Neural progenitor cell (in vitro differentiated cells): ENCODE data around the gene RACGAP1.

Experiments used
- EZH2 ChIP-seq: fragments of 200-600 bp; sonication (generic); IDR thresholded peaks from 2 replicates; pipeline ENCODE4 v1.6.1; 2017; ENCODE audit warnings: antibody characterized with exemption, mild to moderate bottlenecking, moderate library complexity
- EZH2phosphoT487 ChIP-seq: fragments of 200-600 bp; sonication (generic); IDR thresholded peaks from 2 replicates; pipeline ENCODE4 v1.6.1; 2017; ENCODE audit warnings: antibody characterized with exemption
- TF ChIP-seq, protein P1 (sequence below): fragments of 200-600 bp; sonication (generic); IDR thresholded peaks from 2 replicates; pipeline ENCODE4 v1.5.1; 2017; ENCODE audit warnings: antibody characterized with exemption, mild to moderate bottlenecking

DNA sequence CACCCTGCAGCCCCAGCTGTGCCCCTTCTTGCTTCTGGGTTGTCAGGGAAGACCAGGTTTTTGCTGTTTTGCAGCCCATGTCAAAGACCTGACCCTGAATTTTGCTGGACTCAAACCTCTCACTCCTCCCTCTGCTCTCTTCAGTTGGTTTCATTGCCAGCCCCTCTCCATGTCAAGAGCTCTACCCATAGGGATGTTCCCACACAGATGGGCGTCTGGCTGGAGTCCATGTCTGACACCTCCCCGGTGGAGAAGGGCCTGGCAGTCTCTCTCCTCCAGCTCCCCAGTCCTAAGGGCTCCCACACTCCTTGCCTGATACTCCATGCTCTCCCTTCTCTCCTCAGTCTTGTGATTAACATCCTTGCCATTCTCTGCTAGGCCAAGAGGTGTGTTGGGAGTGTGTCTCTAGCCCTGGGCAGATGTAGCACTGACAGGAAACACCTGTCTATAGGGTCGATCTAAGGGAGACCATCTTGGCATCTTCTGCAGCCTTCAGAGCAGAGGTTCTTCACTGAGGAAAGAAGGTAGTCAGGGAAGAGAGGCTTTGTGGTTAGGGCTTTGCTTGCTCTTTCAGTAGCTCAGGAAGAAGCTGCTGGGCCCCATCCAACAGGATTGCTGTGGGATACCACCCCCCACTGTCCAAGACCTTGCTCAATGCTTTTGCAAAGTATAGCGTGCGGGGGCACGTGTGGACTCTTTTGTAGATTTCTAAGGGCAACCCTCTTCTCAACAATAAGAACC is 36.8 kb upstream of the RACGAP1 start:
- TF ChIP-seq, protein P1, sequence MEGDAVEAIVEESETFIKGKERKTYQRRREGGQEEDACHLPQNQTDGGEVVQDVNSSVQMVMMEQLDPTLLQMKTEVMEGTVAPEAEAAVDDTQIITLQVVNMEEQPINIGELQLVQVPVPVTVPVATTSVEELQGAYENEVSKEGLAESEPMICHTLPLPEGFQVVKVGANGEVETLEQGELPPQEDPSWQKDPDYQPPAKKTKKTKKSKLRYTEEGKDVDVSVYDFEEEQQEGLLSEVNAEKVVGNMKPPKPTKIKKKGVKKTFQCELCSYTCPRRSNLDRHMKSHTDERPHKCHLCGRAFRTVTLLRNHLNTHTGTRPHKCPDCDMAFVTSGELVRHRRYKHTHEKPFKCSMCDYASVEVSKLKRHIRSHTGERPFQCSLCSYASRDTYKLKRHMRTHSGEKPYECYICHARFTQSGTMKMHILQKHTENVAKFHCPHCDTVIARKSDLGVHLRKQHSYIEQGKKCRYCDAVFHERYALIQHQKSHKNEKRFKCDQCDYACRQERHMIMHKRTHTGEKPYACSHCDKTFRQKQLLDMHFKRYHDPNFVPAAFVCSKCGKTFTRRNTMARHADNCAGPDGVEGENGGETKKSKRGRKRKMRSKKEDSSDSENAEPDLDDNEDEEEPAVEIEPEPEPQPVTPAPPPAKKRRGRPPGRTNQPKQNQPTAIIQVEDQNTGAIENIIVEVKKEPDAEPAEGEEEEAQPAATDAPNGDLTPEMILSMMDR, result no peak
- no peak for TF ChIP-seq EZH2
- TF ChIP-seq EZH2phosphoT487, result no peak
